ENCODE data around the gene STX4.

Gene STX4

GRCh38 chr16:31071861-31072260, 38.5 kb downstream of the STX4 start:
- DNase-seq = no peak

- DNase-seq = peak; percentile 50
These were observed 39.3 kb downstream of the STX4 start for GRCh38 chr16:31072540-31073141.

GRCh38 chr16:31073142-31073969, 40.0 kb downstream of the STX4 start:
- peak; percentile 92 for DNase-seq

- DNase-seq = peak; percentile 99
These were observed 40.8 kb downstream of the STX4 start, which contains the start of the genes ZNF646 and ZNF668 for GRCh38 chr16:31073970-31074813. Gene ZNF646 (plus strand): TSS chr16:31074422. CDS start chr16:31076325, 1,903 bp downstream. Gene ZNF668 (minus strand): TSS chr16:31074240. CDS start chr16:31064459, 9,781 bp downstream.

- no peak for DNase-seq
These were observed 41.4 kb downstream of the STX4 start for GRCh38 chr16:31074814-31075183.

GRCh38 chr16:31076319-31076718, 43.0 kb downstream of the STX4 start:
- no peak for DNase-seq

- no peak for DNase-seq
These were observed 43.7 kb downstream of the STX4 start for GRCh38 chr16:31077024-31077423.

GRCh38 chr16:31077592-31078396, 44.4 kb downstream of the STX4 start:
- DNase-seq = no peak

GRCh38 chr16:31078597-31079341, 45.4 kb downstream of the STX4 start:
- DNase-seq = no peak

- no peak for DNase-seq
These were observed 46.1 kb downstream of the STX4 start for GRCh38 chr16:31079342-31079944.

GRCh38 chr16:31080035-31080629, 46.8 kb downstream of the STX4 start:
- DNase-seq = no peak

GRCh38 chr16:31080756-31081419, 47.5 kb downstream of the STX4 start:
- no peak for DNase-seq

GRCh38 chr16:31081428-31082351, 48.3 kb downstream of the STX4 start:
- no peak for DNase-seq

- no peak for DNase-seq
These were observed 49.1 kb downstream of the STX4 start for GRCh38 chr16:31082368-31083045.

GRCh38 chr16:31083081-31083480, 49.7 kb downstream of the STX4 start:
- DNase-seq = no peak

GRCh38 chr16:31083556-31083955, 50.2 kb downstream of the STX4 start:
- DNase-seq = no peak

- no peak for DNase-seq
These were observed 50.6 kb downstream of the STX4 start for GRCh38 chr16:31083981-31084380.

- DNase-seq = no peak
These were observed 51.4 kb downstream of the STX4 start for GRCh38 chr16:31084584-31085302.
